NOMO-1 (cell line): ENCODE data around the gene ADCY3.

ENCODE experiments used
- DNase-seq, 2 experiments: peaks; one replicate each; lab custom pipeline; 2025; ENCODE audit not compliant: unreplicated experiment in 2 of 2; lab: John Stamatoyannopoulos, UW

The ADCY3 gene

GRCh38 chr2:24926602-24927252, 6.7 kb upstream of the ADCY3 start:
- no peak for DNase-seq

GRCh38 chr2:24926220-24926601, 6.2 kb upstream of the ADCY3 start:
- DNase-seq: no peak

GRCh38 chr2:24925815-24926214, 5.8 kb upstream of the ADCY3 start:
- no peak for DNase-seq

GRCh38 chr2:24924732-24925131, 4.7 kb upstream of the ADCY3 start:
- DNase-seq: no peak

GRCh38 chr2:24924266-24924665, 4.2 kb upstream of the ADCY3 start:
- no peak for DNase-seq

GRCh38 chr2:24923106-24923505, 3.1 kb upstream of the ADCY3 start:
- no peak for DNase-seq

- DNase-seq: no peak
These were observed 2.5 kb upstream of the ADCY3 start for GRCh38 chr2:24922556-24922955.

GRCh38 chr2:24920809-24921441, 888 bp upstream of the ADCY3 start:
- peak in 1 of 2 experiments; percentile 19 for DNase-seq

GRCh38 chr2:24919506-24920097, 435 bp downstream of the ADCY3 start:
- no peak for DNase-seq

GRCh38 chr2:24919037-24919505, 966 bp downstream of the ADCY3 start:
- DNase-seq: peak; percentile 8 to 9

GRCh38 chr2:24918326-24919036, 1.6 kb downstream of the ADCY3 start:
- DNase-seq: no peak

- DNase-seq: no peak
These were observed 2.2 kb downstream of the ADCY3 start for GRCh38 chr2:24917731-24918325.

- DNase-seq: no peak
These were observed 3.0 kb downstream of the ADCY3 start for GRCh38 chr2:24917086-24917485.

GRCh38 chr2:24915796-24916195, 4.2 kb downstream of the ADCY3 start:
- no peak for DNase-seq

GRCh38 chr2:24915175-24915574, 4.9 kb downstream of the ADCY3 start:
- DNase-seq: no peak

GRCh38 chr2:24914713-24915112, 5.3 kb downstream of the ADCY3 start:
- DNase-seq: no peak

GRCh38 chr2:24913911-24914310, 6.1 kb downstream of the ADCY3 start:
- no peak for DNase-seq

GRCh38 chr2:24912986-24913385, 7.1 kb downstream of the ADCY3 start:
- DNase-seq: no peak

- no peak for DNase-seq
These were observed 7.5 kb downstream of the ADCY3 start for GRCh38 chr2:24912523-24912922.

GRCh38 chr2:24910245-24910644, 9.8 kb downstream of the ADCY3 start:
- no peak for DNase-seq

GRCh38 chr2:24909555-24910177, 10.4 kb downstream of the ADCY3 start:
- DNase-seq: no peak
